ENCODE measurements around the gene CDKAL1. TPM values are rescaled to one million over a fixed set of nuclear protein-coding genes. Genes with fewer than 3 reads are reported as not detected.

Gene CDKAL1
- total and polyA plus RNA-seq, 9 of the 15 experiments (the other 6 are each of a cell fraction or from before 2014, with no cell fraction given), result 11.2 to 36.3 (median 20.1) TPM

DNA sequence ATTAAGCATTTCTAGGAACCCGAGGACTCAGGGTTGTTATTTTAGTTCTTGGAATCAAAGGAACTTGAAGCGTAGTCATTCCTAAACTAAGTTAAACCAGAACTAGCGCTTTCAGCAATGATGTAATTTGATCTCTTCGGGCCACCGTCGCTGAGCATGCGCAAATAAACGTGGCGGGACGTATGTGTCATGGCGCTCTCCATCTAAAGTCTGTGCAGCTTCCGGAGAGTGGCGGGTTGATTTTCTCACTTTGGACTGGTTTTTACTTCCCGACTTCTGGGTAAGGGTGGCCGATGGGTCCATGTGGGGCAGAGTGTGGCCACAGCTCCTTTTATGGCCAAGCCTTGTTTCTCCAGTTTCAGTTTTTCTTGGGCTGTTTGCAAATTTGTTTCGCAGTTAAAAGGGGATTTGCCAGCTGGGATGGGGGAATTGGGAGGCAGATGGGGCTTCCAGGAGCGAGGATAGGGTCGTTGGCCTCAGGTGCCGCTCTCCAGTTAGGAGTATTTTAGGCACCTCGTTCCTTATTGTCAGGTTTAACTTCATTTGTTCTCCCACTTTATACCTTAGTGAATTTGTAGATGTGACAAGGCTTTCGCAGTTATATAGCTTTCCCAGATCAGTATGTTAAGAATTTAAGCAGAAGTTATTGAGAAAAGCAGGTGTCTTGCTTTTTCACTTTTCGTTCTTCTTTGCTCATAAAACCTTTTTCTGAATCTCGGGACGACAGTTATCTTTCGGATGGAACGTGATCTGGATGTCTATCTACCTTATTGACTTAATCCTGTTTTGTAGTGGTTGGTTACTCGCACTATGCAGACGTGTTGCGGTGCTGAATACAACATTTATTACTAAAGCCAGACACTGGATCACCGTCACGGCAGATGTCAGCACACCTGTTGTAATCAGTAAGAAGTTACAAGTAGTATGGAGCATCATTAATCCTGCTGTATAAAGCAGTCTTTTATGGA lies at the start of gene CDKAL1 (continued):
- TF ChIP-seq, protein P1, sequence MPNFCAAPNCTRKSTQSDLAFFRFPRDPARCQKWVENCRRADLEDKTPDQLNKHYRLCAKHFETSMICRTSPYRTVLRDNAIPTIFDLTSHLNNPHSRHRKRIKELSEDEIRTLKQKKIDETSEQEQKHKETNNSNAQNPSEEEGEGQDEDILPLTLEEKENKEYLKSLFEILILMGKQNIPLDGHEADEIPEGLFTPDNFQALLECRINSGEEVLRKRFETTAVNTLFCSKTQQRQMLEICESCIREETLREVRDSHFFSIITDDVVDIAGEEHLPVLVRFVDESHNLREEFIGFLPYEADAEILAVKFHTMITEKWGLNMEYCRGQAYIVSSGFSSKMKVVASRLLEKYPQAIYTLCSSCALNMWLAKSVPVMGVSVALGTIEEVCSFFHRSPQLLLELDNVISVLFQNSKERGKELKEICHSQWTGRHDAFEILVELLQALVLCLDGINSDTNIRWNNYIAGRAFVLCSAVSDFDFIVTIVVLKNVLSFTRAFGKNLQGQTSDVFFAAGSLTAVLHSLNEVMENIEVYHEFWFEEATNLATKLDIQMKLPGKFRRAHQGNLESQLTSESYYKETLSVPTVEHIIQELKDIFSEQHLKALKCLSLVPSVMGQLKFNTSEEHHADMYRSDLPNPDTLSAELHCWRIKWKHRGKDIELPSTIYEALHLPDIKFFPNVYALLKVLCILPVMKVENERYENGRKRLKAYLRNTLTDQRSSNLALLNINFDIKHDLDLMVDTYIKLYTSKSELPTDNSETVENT (CRISPR knock-in tag; IDR thresholded peaks at IDR 0.05), result peak; percentile 61
- TF ChIP-seq, protein P2, sequence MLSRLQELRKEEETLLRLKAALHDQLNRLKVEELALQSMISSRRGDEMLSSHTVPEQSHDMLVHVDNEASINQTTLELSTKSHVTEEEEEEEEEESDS (CRISPR knock-in tag; IDR thresholded peaks at IDR 0.05), result no peak
- TF ChIP-seq ZNF668 (CRISPR knock-in tag; IDR thresholded peaks at IDR 0.05) (no peak), TAF1 (IDR thresholded peaks at IDR 0.05; ENCODE audit: control insufficient read depth, extremely low read depth, insufficient read depth, low read length, severe bottlenecking) (peak; percentile 97), MEF2D (tag; conservative IDR thresholded peaks at IDR 0.05; ENCODE audit: low read depth) (no peak), MEF2A (IDR thresholded peaks at IDR 0.05; ENCODE audit: control insufficient read depth, low read depth, low read length) (no peak), TCF7L2 (IDR thresholded peaks at IDR 0.05; ENCODE audit: low read depth, low read length) (0 out of 2 replicates have a peak, but pooled peaks have one; percentile 31), ILK (tag; IDR thresholded peaks at IDR 0.05; ENCODE audit: borderline replicate concordance, low read depth) (no peak), ZNF444 (CRISPR knock-in tag; IDR thresholded peaks at IDR 0.05) (no peak), ETV5 (CRISPR knock-in tag; IDR thresholded peaks at IDR 0.05; ENCODE audit: low read depth) (peak; percentile 93)
- TF ChIP-seq, protein P3, sequence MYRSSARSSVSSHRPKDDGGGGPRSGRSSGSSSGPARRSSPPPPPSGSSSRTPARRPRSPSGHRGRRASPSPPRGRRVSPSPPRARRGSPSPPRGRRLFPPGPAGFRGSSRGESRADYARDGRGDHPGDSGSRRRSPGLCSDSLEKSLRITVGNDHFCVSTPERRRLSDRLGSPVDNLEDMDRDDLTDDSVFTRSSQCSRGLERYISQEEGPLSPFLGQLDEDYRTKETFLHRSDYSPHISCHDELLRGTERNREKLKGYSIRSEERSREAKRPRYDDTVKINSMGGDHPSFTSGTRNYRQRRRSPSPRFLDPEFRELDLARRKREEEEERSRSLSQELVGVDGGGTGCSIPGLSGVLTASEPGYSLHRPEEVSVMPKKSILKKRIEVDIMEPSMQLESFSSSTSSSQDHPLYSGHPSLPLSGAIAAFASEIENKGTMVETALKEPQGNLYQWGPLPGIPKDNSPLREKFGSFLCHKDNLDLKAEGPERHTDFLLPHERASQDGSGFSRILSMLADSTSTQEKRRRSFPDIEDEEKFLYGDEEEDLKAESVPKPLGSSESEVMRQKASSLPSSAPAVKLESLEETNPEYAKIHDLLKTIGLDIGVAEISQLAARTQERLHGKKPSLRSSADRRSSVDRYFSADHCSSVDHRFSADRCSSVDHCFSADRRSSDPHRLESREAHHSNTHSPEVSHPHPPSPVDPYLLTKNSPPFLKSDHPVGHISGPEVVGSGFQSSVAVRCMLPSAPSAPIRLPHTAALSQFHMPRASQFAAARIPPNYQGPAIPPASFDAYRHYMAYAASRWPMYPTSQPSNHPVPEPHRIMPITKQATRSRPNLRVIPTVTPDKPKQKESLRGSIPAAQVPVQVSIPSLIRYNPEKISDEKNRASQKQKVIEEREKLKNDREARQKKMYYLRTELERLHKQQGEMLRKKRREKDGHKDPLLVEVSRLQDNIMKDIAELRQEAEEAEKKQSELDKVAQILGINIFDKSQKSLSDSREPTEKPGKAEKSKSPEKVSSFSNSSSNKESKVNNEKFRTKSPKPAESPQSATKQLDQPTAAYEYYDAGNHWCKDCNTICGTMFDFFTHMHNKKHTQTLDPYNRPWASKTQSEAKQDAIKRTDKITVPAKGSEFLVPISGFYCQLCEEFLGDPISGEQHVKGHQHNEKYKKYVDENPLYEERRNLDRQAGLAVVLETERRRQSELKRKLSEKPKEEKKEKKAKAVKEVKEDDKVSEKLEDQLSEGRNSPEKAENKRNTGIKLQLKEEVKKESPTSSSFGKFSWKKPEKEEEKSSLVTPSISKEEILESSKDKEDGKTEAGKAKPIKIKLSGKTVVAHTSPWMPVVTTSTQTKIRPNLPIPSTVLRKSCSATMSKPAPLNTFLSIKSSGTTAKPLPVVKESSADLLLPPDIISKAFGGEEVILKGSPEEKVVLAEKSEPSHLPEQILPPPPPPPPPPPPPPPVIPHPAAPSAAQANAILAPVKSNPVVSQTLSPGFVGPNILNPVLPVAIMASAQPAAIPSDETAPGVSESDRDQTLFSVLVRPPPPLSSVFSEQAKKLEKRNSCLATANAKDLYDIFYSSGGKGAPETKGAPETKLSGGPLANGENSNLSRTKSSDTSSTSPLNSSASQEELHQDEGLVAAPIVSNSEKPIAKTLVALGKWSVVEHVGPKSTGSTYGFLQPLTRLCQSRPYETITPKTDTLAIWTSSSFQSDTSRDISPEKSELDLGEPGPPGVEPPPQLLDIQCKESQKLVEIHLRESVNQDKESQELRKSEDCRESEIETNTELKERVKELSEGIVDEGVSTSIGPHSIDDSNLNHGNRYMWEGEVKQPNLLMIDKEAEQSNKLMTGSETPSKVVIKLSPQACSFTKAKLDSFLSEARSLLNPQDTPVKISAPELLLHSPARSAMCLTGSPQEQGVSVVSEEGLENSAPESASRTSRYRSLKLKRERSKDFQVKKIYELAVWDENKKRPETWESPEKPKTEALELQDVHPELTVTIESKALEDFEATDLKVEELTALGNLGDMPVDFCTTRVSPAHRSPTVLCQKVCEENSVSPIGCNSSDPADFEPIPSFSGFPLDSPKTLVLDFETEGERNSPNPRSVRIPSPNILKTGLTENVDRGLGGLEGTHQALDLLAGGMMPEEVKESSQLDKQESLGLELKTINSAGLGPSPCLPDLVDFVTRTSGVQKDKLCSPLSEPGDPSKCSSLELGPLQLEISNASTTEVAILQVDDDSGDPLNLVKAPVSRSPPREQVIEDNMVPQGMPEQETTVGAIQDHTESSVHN (IDR thresholded peaks at IDR 0.05; ENCODE audit: borderline replicate concordance in 1 of 2, low read depth in 1 of 2), result no peak
- TF ChIP-seq, protein P4, sequence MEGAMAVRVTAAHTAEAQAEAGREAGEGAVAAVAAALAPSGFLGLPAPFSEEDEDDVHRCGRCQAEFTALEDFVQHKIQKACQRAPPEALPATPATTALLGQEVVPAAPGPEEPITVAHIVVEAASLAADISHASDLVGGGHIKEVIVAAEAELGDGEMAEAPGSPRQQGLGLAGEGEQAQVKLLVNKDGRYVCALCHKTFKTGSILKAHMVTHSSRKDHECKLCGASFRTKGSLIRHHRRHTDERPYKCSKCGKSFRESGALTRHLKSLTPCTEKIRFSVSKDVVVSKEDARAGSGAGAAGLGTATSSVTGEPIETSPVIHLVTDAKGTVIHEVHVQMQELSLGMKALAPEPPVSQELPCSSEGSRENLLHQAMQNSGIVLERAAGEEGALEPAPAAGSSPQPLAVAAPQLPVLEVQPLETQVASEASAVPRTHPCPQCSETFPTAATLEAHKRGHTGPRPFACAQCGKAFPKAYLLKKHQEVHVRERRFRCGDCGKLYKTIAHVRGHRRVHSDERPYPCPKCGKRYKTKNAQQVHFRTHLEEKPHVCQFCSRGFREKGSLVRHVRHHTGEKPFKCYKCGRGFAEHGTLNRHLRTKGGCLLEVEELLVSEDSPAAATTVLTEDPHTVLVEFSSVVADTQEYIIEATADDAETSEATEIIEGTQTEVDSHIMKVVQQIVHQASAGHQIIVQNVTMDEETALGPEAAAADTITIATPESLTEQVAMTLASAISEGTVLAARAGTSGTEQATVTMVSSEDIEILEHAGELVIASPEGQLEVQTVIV (CRISPR knock-in tag; IDR thresholded peaks at IDR 0.05; ENCODE audit: borderline replicate concordance), result no peak

Data from K562 (cell line).